Keratinocyte (primary cell): ENCODE results near the gene AGFG2. TPM values are rescaled to one million over a fixed set of nuclear protein-coding genes. Genes with fewer than 3 reads are reported as not detected.

Experiments
- DNase-seq: peaks from one replicate; pipeline ENCODE4 v3.0.0-alpha.2; 2011; ENCODE audit warnings: low read depth, missing footprints, low spot score
- FAIRE-seq: peaks from 2 replicates; lab custom pipeline; 2011; peaks lifted over from hg19 to GRCh38; lab: Jason Lieb, UNC
- H2AFZ ChIP-seq: 2 replicates; pipeline ENCODE4 v1.6.0; 2012; ENCODE audit warnings: low read length, control low read depth, inconsistent platforms; ENCODE audit not compliant: control insufficient read depth
- H3K27ac ChIP-seq: 2 replicates; pipeline ENCODE4 v1.5.1; 2011; ENCODE audit warnings: low read length; ENCODE audit not compliant: control insufficient read depth, insufficient read depth
- H3K27me3 ChIP-seq: 3 replicates; pipeline ENCODE4 v1.6.0; 2011; ENCODE audit warnings: low read length; ENCODE audit not compliant: control insufficient read depth, insufficient read depth; ENCODE audit errors: extremely low read depth
- H3K36me3 ChIP-seq, 2 experiments: 2 replicates in 1 of 2; 3 replicates in 1 of 2; pipeline ENCODE4 v1.5.1; 2011; ENCODE audit warnings: low read length in 2 of 2, mild to moderate bottlenecking in 1 of 2; ENCODE audit not compliant: control insufficient read depth in 2 of 2, insufficient read depth in 2 of 2; ENCODE audit errors: extremely low read depth in 1 of 2
- H3K4me1 ChIP-seq: 3 replicates; pipeline ENCODE4 v1.5.1; 2011; ENCODE audit warnings: low read length; ENCODE audit not compliant: control insufficient read depth, insufficient read depth; ENCODE audit errors: extremely low read depth
- H3K4me2 ChIP-seq: 3 replicates; pipeline ENCODE4 v1.6.0; 2011; ENCODE audit warnings: low read depth, low read length; ENCODE audit not compliant: control insufficient read depth, insufficient read depth; ENCODE audit errors: extremely low read depth
- H3K4me3 ChIP-seq, 3 experiments: fragments of 200-600 bp in 1 of 3; sonication (generic) in 1 of 3; 2 replicates in 2 of 3; 3 replicates in 1 of 3; pipeline ENCODE4 v1.5.1; 2011 to 2016; ENCODE audit warnings: low read length in 3 of 3, mild to moderate bottlenecking in 3 of 3, control low read depth in 2 of 3, inconsistent platforms in 1 of 3, low read depth in 1 of 3, mixed read lengths in 1 of 3, mixed run types in 1 of 3, moderate library complexity in 1 of 3; ENCODE audit not compliant: control insufficient read depth in 2 of 3, insufficient read depth in 2 of 3; ENCODE audit errors: extremely low read depth in 1 of 3
- H3K79me2 ChIP-seq: 2 replicates; pipeline ENCODE4 v1.6.0; 2012; ENCODE audit warnings: low read length; ENCODE audit not compliant: control insufficient read depth, insufficient read depth
- H3K9ac ChIP-seq: 3 replicates; pipeline ENCODE4 v1.6.0; 2011; ENCODE audit warnings: low read length; ENCODE audit not compliant: control insufficient read depth, insufficient read depth; ENCODE audit errors: extremely low read depth
- H3K9me1 ChIP-seq: 3 replicates; pipeline ENCODE4 v1.6.0; 2011; ENCODE audit warnings: low read length; ENCODE audit not compliant: control insufficient read depth, insufficient read depth; ENCODE audit errors: extremely low read depth
- H3K9me3 ChIP-seq: 2 replicates; pipeline ENCODE4 v1.5.1; 2012; ENCODE audit warnings: low read depth, low read length; ENCODE audit not compliant: control insufficient read depth
- H4K20me1 ChIP-seq: 3 replicates; pipeline ENCODE4 v1.6.0; 2011; ENCODE audit warnings: low read length; ENCODE audit not compliant: control insufficient read depth, insufficient read depth; ENCODE audit errors: extremely low read depth
- EZH2 ChIP-seq: IDR thresholded peaks from one replicate; pipeline ENCODE4 v1.6.1; 2012; ENCODE audit warnings: inconsistent platforms, mild to moderate bottlenecking, low read length, moderate library complexity
- dilution Hi-C: fragments of 300-500 bp; cut with MboI; formaldehyde crosslinking; loops from one replicate; pipeline ENCODE4 v1.7.0; 2020; ENCODE audit warnings: low sequenced_read_pairs; ENCODE audit not compliant: extremely low pct_ligation_motif_present
- polyA plus RNA-seq, 5 experiments: library from polyadenylated mRNA; depleted of rRNA in 3 of 5; stranded (reverse) in 3 of 5; stranded (forward) in 1 of 5; unstranded in 1 of 5; fragments of >200 nt; gene quantifications; 1 replicate in 1 of 5; 2 replicates in 3 of 5; 3 replicates in 1 of 5; pipeline versions ENCODE4 v1.2.1 to v1.2.3, GENCODE V29; 2011 to 2012; ENCODE audit warnings: missing spikeins in 2 of 5, low read depth in 1 of 5, low replicate concordance in 1 of 5
- TF ChIP-seq, protein P1 (sequence below), 3 experiments: IDR thresholded peaks in 1 of 3; conservative IDR thresholded peaks in 1 of 3; optimal IDR thresholded peaks in 1 of 3; 2 replicates in 2 of 3; 3 replicates in 1 of 3; pipeline versions ENCODE3 to v1.5.1; 2011; ENCODE audit warnings: low read length in 3 of 3, mild to moderate bottlenecking in 3 of 3, moderate library complexity in 2 of 3, control low read depth in 1 of 3, inconsistent platforms in 1 of 3; ENCODE audit not compliant: insufficient read depth in 2 of 3; ENCODE audit errors: extremely low read depth in 1 of 3

The AGFG2 gene
- polyA plus RNA-seq, 1 donor (not counting 4 experiments of a cell fraction or from before 2014, with no cell fraction given), result 3.4 TPM

DNA sequence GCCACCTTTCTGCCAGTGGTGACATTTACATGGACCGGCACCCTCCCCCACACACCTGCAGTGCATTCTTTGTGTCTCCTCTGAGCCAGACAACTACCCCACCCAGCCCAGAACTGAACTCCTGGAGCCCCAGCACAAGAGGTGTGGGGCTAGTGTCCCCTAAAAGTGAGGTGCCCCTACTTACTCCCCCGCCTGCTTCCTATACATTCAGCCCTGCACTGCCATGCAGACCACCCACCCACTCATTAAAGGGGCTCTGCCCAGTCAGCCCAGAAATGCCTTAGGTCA, 32.8 kb downstream of the AGFG2 start:
- no peaks in the 10 kb centered on the region for H3K79me2 ChIP-seq
- DNase-seq, result no peak
- H3K27me3 ChIP-seq, result peaks cover 23% of the 10 kb centered on the region
- H3K4me1 ChIP-seq, result peaks cover 3% of the 10 kb centered on the region
- no peaks in the 10 kb centered on the region for H4K20me1 ChIP-seq
- H3K36me3 ChIP-seq, result peaks cover 0 to 12% of the 10 kb centered on the region in 2 experiments
- no peak overlapping the region for H3K4me3 ChIP-seq
- H2AFZ ChIP-seq, result no peak overlapping the region
- H3K4me2 ChIP-seq, result no peak overlapping the region
- no peak for FAIRE-seq
- H3K27ac ChIP-seq, result no peak overlapping the region
- no peaks in the 10 kb centered on the region for H3K9me1 ChIP-seq
- TF ChIP-seq, protein P1, sequence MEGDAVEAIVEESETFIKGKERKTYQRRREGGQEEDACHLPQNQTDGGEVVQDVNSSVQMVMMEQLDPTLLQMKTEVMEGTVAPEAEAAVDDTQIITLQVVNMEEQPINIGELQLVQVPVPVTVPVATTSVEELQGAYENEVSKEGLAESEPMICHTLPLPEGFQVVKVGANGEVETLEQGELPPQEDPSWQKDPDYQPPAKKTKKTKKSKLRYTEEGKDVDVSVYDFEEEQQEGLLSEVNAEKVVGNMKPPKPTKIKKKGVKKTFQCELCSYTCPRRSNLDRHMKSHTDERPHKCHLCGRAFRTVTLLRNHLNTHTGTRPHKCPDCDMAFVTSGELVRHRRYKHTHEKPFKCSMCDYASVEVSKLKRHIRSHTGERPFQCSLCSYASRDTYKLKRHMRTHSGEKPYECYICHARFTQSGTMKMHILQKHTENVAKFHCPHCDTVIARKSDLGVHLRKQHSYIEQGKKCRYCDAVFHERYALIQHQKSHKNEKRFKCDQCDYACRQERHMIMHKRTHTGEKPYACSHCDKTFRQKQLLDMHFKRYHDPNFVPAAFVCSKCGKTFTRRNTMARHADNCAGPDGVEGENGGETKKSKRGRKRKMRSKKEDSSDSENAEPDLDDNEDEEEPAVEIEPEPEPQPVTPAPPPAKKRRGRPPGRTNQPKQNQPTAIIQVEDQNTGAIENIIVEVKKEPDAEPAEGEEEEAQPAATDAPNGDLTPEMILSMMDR (optimal IDR thresholded peaks at IDR 0.05 in 1 of 3, IDR thresholded peaks at IDR 0.05 in 1 of 3, conservative IDR thresholded peaks at IDR 0.05 in 1 of 3; ENCODE audit: extremely low read depth in 1 of 3, insufficient read depth in 2 of 3, low read length in 3 of 3), result no peak
- no peak for TF ChIP-seq EZH2
- no peaks in the 10 kb centered on the region for H3K9me3 ChIP-seq
- H3K9ac ChIP-seq, result no peak overlapping the region
- dilution Hi-C loops, result no loop called here

DNA sequence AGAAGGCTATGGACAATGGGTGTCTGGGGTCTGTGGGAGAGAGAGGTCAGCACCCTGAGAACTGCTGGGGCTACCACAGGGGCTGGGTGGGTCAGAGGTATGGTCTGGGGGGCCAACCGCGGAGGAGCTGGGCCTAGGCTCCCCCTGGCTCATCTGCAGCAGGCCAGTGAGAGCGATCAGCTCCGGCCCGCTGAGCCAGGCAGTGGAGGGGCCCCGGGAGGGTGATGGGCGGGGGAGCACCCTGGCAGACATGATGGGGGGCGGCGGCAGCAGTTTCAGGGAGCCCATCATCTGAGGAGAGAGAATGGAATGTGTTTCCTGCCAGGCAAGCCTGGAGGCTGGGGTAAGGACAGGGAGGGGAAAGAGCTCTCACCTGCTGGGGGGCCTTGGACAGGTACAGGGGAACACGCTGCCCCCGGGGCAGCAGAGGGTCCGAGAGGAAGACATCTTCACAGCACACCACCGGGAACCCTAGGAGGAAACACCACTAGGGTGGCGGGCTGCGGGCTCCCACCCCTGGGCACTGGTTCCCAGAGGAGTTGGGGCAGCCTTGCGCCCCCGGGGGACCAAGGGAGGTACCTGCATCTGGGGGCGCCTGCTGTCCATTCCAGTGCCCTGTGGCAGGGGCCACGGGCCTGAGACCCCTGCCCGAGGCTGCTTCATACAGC, 33.4 kb downstream of the AGFG2 start:
- Histone ChIP-seq H3K36me3 (peaks cover 0 to 13% of the 10 kb centered on the region in 2 experiments), H3K9ac (no peak overlapping the region), H3K4me2 (no peak overlapping the region), H3K4me1 (peaks cover 3% of the 10 kb centered on the region), H3K79me2 (no peaks in the 10 kb centered on the region), H3K9me1 (no peaks in the 10 kb centered on the region), H3K27ac (no peak overlapping the region), H3K27me3 (peaks cover 23% of the 10 kb centered on the region), H3K9me3 (no peaks in the 10 kb centered on the region), H2AFZ (no peak overlapping the region), H4K20me1 (no peaks in the 10 kb centered on the region), H3K4me3 (no peak overlapping the region)
- no peak for DNase-seq
- no peak for FAIRE-seq
- no peak for TF ChIP-seq EZH2
- TF ChIP-seq, protein P1 (optimal IDR thresholded peaks at IDR 0.05 in 1 of 3, IDR thresholded peaks at IDR 0.05 in 1 of 3, conservative IDR thresholded peaks at IDR 0.05 in 1 of 3; ENCODE audit: extremely low read depth in 1 of 3, insufficient read depth in 2 of 3, low read length in 3 of 3), result no peak
- dilution Hi-C loops, result no loop called here
